Endothelial cell of umbilical vein (primary cell): Measurements from ENCODE around the gene CIC. TPM values are rescaled to one million over a fixed set of nuclear protein-coding genes. Genes with fewer than 3 reads are reported as not detected.

Source experiments
- BruUV-seq: library from RNA; stranded (reverse); fragments of 400-500 nt; replicated peaks from 2 replicates; lab custom pipeline; 2021; lab: Mats Ljungman, UMichigan
- CTCF ChIA-PET: fragments of 300-600, 350-600 bp; sonication (Branson Sonifier 250); formaldehyde crosslinking; loops from one replicate; lab custom pipeline; 2021; ENCODE audit warnings: antibody characterized with exemption, inconsistent platforms; lab: Charles Lee
- POLR2A ChIA-PET: fragments of 300-600, 350-600 bp; sonication (Branson Sonifier 250); formaldehyde crosslinking; loops from one replicate; lab custom pipeline; 2021; ENCODE audit warnings: antibody characterized with exemption, inconsistent platforms; lab: Charles Lee
- DNase-seq: peaks from one replicate; pipeline ENCODE4 v3.0.0-alpha.2; 2011; ENCODE audit warnings: low read depth, low spot score
- FAIRE-seq: peaks from 2 replicates; lab custom pipeline; 2011; peaks lifted over from hg19 to GRCh38; lab: Jason Lieb, UNC
- H2AFZ ChIP-seq: 2 replicates; pipeline ENCODE4 v1.6.0; 2012; ENCODE audit warnings: low read depth, low read length, control low read depth, inconsistent platforms
- H3K27ac ChIP-seq: 2 replicates; pipeline ENCODE4 v1.5.1; 2011; ENCODE audit warnings: low read depth, mild to moderate bottlenecking, control low read depth, low read length, moderate library complexity; ENCODE audit not compliant: insufficient read depth
- H3K27me3 ChIP-seq, 2 experiments: 2 replicates each; pipeline versions ENCODE4 v1.6.0 to v1.6.1; 2011; ENCODE audit warnings: low read length in 2 of 2, mixed read lengths in 1 of 2; ENCODE audit not compliant: control insufficient read depth in 2 of 2, insufficient read depth in 2 of 2
- H3K36me3 ChIP-seq, 2 experiments: 2 replicates in 1 of 2; 3 replicates in 1 of 2; pipeline ENCODE4 v1.5.1; 2011; ENCODE audit warnings: low read length in 2 of 2, mild to moderate bottlenecking in 1 of 2, moderate library complexity in 1 of 2; ENCODE audit not compliant: control insufficient read depth in 2 of 2, insufficient read depth in 2 of 2; ENCODE audit errors: extremely low read depth in 1 of 2
- H3K4me1 ChIP-seq: 3 replicates; pipeline ENCODE4 v1.5.1; 2011; ENCODE audit warnings: mild to moderate bottlenecking, low read length; ENCODE audit not compliant: control insufficient read depth, insufficient read depth; ENCODE audit errors: extremely low read depth
- H3K4me2 ChIP-seq: 2 replicates; pipeline ENCODE4 v1.6.1; 2011; ENCODE audit warnings: low read length, control low read depth, mixed read lengths; ENCODE audit not compliant: insufficient read depth
- H3K4me3 ChIP-seq, 3 experiments: fragments of 200-600 bp in 1 of 3; sonication (generic), shearing (Covaris generic) in 1 of 3; replicated peaks in 1 of 3; 2 replicates each; pipeline ENCODE4 v1.5.1; 2011 to 2016; ENCODE audit warnings: control low read depth in 3 of 3, low read length in 3 of 3, mild to moderate bottlenecking in 2 of 3, inconsistent platforms in 1 of 3, low read depth in 1 of 3, moderate library complexity in 1 of 3; ENCODE audit not compliant: insufficient read depth in 1 of 3
- H3K79me2 ChIP-seq: 2 replicates; pipeline ENCODE4 v1.6.0; 2012; ENCODE audit warnings: low read length, inconsistent platforms; ENCODE audit not compliant: control insufficient read depth, insufficient read depth
- H3K9ac ChIP-seq: replicated peaks from 2 replicates; pipeline ENCODE3; 2011; ENCODE audit warnings: low read length, control low read depth; ENCODE audit not compliant: insufficient read depth; ENCODE audit errors: extremely low read depth
- H3K9me1 ChIP-seq: replicated peaks from 3 replicates; pipeline ENCODE4 v1.6.0; 2011; ENCODE audit warnings: mild to moderate bottlenecking, low read length; ENCODE audit not compliant: control insufficient read depth, insufficient read depth; ENCODE audit errors: extremely low read depth
- H3K9me3 ChIP-seq: replicated peaks from 2 replicates; pipeline ENCODE4 v1.5.1; 2012; ENCODE audit warnings: low read length, inconsistent platforms; ENCODE audit not compliant: control insufficient read depth, insufficient read depth
- H4K20me1 ChIP-seq: replicated peaks from 2 replicates; pipeline ENCODE3; 2011; ENCODE audit warnings: mild to moderate bottlenecking, low read length; ENCODE audit not compliant: control insufficient read depth, insufficient read depth; ENCODE audit errors: extremely low read depth
- EZH2 ChIP-seq: IDR thresholded peaks from 2 replicates; pipeline ENCODE4 v1.6.1; 2012; ENCODE audit warnings: borderline replicate concordance, low read depth, mild to moderate bottlenecking, moderate library complexity, low read length, inconsistent platforms; ENCODE audit not compliant: severe bottlenecking
- FOS ChIP-seq: IDR thresholded peaks from 2 replicates; pipeline ENCODE4 v1.6.1; 2011; ENCODE audit warnings: mild to moderate bottlenecking, low read length, moderate library complexity, borderline replicate concordance; ENCODE audit not compliant: insufficient read depth
- GATA2 ChIP-seq: IDR thresholded peaks from 2 replicates; pipeline ENCODE4 v1.7.0; 2011; ENCODE audit warnings: low read depth, mild to moderate bottlenecking, moderate library complexity, mixed read lengths, low read length; ENCODE audit not compliant: insufficient read length, insufficient read depth
- JUN ChIP-seq: IDR thresholded peaks from 2 replicates; pipeline ENCODE4 v1.6.1; 2011; ENCODE audit warnings: borderline replicate concordance, low read depth; ENCODE audit not compliant: insufficient read length, insufficient read depth
- MAX ChIP-seq: IDR thresholded peaks from 2 replicates; pipeline ENCODE4 v1.6.1; 2011; ENCODE audit not compliant: insufficient read depth, insufficient read length
- MYC ChIP-seq: IDR thresholded peaks from one replicate; pipeline ENCODE4 v1.6.1; 2011; ENCODE audit warnings: mild to moderate bottlenecking, low read depth, low read length
- POLR2A ChIP-seq: IDR thresholded peaks from 2 replicates; pipeline ENCODE4 v1.6.1; 2012; ENCODE audit warnings: low read depth, mild to moderate bottlenecking, control low read depth, low read length
- POLR2AphosphoS5 ChIP-seq: IDR thresholded peaks from 2 replicates; pipeline ENCODE4 v1.6.1; 2012; ENCODE audit warnings: low read depth, mild to moderate bottlenecking, control low read depth, low read length, moderate library complexity; ENCODE audit not compliant: insufficient read depth
- dilution Hi-C: fragments of 300-500 bp; cut with MboI; formaldehyde crosslinking; loops from one replicate; pipeline ENCODE4 v1.15.0; 2019; ENCODE audit warnings: low sequenced_read_pairs; ENCODE audit not compliant: extremely low pct_ligation_motif_present
- intact Hi-C: fragments of 100-400 bp; cut with micrococcal nuclease; formaldehyde crosslinking; loops from one replicate; pipeline ENCODE4 v1.10.0; 2022
- polyA plus RNA-seq, 4 experiments: library from polyadenylated mRNA; depleted of rRNA in 3 of 4; stranded (reverse) in 3 of 4; unstranded in 1 of 4; fragments of >200 nt; gene quantifications; 2 replicates each; pipeline versions ENCODE4 v1.2.1 to v1.2.3, GENCODE V29; 2011 to 2012; ENCODE audit warnings: missing spikeins in 1 of 4
- total RNA-seq: library from RNA; stranded (reverse); gene quantifications from 2 replicates; pipeline ENCODE4 v1.2.3, GENCODE V29; 2021
- TF ChIP-seq, protein P1 (sequence below), 2 donors: IDR thresholded peaks; 1 replicate in 1 of 2; 2 replicates in 1 of 2; pipeline ENCODE4 v1.5.1; 2011; ENCODE audit warnings: low read length in 2 of 2, mild to moderate bottlenecking in 2 of 2, moderate library complexity in 2 of 2, control low read depth in 1 of 2, inconsistent platforms in 1 of 2, low read depth in 1 of 2; ENCODE audit not compliant: insufficient read depth in 1 of 2; ENCODE audit errors: extremely low read depth in 1 of 2

CIC gene
- total and polyA plus RNA-seq, 2 donors (not counting 3 experiments of a cell fraction or from before 2014, with no cell fraction given) = 18.4 to 86.0 TPM

- no peaks in the 10 kb centered on the region for H4K20me1 ChIP-seq
- H3K4me1 ChIP-seq = peaks cover 22% of the 10 kb centered on the region
- H3K9me3 ChIP-seq = no peaks in the 10 kb centered on the region
- peak overlapping the region; percentile 96 for H3K4me2 ChIP-seq
- FAIRE-seq = peak; percentile 33
- peak overlapping the region; percentile 59 for H3K27ac ChIP-seq
- no peaks in the 10 kb centered on the region for H3K9me1 ChIP-seq
- CTCF ChIA-PET = interaction anchor here (1.0 to 1.6 kb wide), 5 partner anchors 12 to 23 kb away, joined by 3 to 10 read pairs (median 5); no protein-coding TSS in a partner anchor
- DNase-seq = no peak
- no peaks in the 10 kb centered on the region for H3K27me3 ChIP-seq
- H3K36me3 ChIP-seq = peaks cover 4 to 8% of the 10 kb centered on the region in 2 experiments
- H3K4me3 ChIP-seq = peak overlapping the region; percentile 40 to 64 (median 49)
- POLR2A ChIA-PET = no interaction called here
- TF ChIP-seq POLR2AphosphoS5 (no peak), MAX (no peak), POLR2A (no peak), FOS (no peak), JUN (no peak), MYC (no peak), EZH2 (no peak), GATA2 (no peak)
- TF ChIP-seq, protein P1, sequence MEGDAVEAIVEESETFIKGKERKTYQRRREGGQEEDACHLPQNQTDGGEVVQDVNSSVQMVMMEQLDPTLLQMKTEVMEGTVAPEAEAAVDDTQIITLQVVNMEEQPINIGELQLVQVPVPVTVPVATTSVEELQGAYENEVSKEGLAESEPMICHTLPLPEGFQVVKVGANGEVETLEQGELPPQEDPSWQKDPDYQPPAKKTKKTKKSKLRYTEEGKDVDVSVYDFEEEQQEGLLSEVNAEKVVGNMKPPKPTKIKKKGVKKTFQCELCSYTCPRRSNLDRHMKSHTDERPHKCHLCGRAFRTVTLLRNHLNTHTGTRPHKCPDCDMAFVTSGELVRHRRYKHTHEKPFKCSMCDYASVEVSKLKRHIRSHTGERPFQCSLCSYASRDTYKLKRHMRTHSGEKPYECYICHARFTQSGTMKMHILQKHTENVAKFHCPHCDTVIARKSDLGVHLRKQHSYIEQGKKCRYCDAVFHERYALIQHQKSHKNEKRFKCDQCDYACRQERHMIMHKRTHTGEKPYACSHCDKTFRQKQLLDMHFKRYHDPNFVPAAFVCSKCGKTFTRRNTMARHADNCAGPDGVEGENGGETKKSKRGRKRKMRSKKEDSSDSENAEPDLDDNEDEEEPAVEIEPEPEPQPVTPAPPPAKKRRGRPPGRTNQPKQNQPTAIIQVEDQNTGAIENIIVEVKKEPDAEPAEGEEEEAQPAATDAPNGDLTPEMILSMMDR (IDR thresholded peaks at IDR 0.05; ENCODE audit: extremely low read depth in 1 of 2, insufficient read depth in 1 of 2, low read depth in 1 of 2, low read length in 2 of 2) = no peak
- H3K9ac ChIP-seq = peak overlapping the region; percentile 84
- intact Hi-C loops (loop anchor here (1.0 kb wide), 4 partner anchors 12 to 35 kb away; partner anchors contain the start of genes ERF, GSK3A, PAFAH1B3 and PRR19), dilution Hi-C loops (no loop called here)
- peaks cover 26% of the 10 kb centered on the region for H3K79me2 ChIP-seq
- H2AFZ ChIP-seq = peak overlapping the region; percentile 97
- BruUV-seq = no TSS peak
Measured at GRCh38 chr19:42267644-42268141, 1.4 kb upstream of the CIC start.
